GM12801 (cell line): ENCODE measurements around the gene ADGRV1.

Experiments
- TF ChIP-seq, protein P1 (sequence below): IDR thresholded peaks from one replicate; pipeline ENCODE4 v1.5.1; 2011; ENCODE audit warnings: control low read depth; ENCODE audit not compliant: insufficient read length; ENCODE audit errors: extremely low read depth

ADGRV1 gene

DNA sequence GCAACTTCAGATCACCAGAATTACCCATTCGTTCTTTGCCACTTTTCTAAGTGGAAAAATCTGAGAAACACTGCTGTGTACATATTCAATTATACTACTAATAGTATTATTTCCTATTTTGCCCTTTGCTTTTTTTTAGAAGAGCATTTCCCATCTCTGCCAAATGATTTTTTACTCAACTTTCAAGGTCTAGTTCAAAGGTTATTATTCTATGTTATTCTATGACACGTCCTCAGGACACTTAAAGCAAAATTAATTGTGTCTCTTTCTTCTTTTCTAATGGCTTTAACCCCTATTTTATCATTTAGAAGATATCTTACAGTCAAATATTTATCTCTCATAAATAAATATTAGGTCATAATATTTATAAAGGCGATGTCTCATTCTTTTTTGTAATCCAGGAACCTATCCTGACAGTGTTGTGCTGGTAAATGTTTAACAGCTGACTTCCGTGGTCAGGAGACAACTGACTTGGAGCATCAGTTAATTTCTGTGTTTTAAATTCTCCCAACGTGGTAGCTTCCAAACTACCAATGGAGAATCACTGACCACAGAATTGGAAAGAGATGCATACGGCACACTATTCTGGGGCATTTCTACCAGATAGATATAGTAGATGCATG lies 449.3 kb downstream of the ADGRV1 start:
- TF ChIP-seq, protein P1, sequence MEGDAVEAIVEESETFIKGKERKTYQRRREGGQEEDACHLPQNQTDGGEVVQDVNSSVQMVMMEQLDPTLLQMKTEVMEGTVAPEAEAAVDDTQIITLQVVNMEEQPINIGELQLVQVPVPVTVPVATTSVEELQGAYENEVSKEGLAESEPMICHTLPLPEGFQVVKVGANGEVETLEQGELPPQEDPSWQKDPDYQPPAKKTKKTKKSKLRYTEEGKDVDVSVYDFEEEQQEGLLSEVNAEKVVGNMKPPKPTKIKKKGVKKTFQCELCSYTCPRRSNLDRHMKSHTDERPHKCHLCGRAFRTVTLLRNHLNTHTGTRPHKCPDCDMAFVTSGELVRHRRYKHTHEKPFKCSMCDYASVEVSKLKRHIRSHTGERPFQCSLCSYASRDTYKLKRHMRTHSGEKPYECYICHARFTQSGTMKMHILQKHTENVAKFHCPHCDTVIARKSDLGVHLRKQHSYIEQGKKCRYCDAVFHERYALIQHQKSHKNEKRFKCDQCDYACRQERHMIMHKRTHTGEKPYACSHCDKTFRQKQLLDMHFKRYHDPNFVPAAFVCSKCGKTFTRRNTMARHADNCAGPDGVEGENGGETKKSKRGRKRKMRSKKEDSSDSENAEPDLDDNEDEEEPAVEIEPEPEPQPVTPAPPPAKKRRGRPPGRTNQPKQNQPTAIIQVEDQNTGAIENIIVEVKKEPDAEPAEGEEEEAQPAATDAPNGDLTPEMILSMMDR: no peak

GRCh38 chr5:91010090-91010489 lies 451.5 kb downstream of the ADGRV1 start:
- TF ChIP-seq, protein P1: no peak

DNA sequence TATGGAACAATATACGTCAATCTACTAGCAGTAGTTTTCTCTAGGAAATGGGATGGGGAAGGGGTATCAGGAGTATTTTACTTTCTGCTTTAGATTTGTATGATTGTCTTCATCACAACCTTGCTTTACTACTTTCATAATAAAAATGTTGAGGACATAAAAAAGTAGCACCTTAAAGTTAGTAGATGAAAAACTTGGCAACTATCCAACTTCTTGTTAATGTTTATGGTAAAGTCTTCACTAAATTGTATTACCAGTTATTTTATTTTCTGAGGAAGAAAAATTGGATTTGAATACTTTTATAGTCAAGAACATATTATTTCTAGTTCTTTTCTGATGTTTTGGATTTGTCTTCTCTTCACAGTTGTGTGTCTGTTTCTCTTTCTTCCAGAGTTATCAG lies 452.4 kb downstream of the ADGRV1 start:
- TF ChIP-seq, protein P1: no peak

- TF ChIP-seq, protein P1: no peak
Measured at GRCh38 chr5:91016322-91016721, 457.7 kb downstream of the ADGRV1 start.

GRCh38 chr5:91016954-91017700 lies 458.5 kb downstream of the ADGRV1 start:
- TF ChIP-seq, protein P1: no peak

GRCh38 chr5:91018200-91018599 lies 459.6 kb downstream of the ADGRV1 start:
- TF ChIP-seq, protein P1: no peak

- TF ChIP-seq, protein P1: no peak
Measured at GRCh38 chr5:91018712-91019371, 460.2 kb downstream of the ADGRV1 start.
